Measurements from ENCODE around the gene KCND1. TPM values are rescaled to one million over a fixed set of nuclear protein-coding genes. Genes with fewer than 3 reads are reported as not detected.
A peak's percentile ranks its signal among the peaks of the same experiment; 100 is the strongest.

Gene KCND1
- total and polyA plus RNA-seq, 10 of the 15 experiments (the other 5 are each of a cell fraction or from before 2014, with no cell fraction given): 0.02 to 1.0 (median 0.39) TPM

DNA sequence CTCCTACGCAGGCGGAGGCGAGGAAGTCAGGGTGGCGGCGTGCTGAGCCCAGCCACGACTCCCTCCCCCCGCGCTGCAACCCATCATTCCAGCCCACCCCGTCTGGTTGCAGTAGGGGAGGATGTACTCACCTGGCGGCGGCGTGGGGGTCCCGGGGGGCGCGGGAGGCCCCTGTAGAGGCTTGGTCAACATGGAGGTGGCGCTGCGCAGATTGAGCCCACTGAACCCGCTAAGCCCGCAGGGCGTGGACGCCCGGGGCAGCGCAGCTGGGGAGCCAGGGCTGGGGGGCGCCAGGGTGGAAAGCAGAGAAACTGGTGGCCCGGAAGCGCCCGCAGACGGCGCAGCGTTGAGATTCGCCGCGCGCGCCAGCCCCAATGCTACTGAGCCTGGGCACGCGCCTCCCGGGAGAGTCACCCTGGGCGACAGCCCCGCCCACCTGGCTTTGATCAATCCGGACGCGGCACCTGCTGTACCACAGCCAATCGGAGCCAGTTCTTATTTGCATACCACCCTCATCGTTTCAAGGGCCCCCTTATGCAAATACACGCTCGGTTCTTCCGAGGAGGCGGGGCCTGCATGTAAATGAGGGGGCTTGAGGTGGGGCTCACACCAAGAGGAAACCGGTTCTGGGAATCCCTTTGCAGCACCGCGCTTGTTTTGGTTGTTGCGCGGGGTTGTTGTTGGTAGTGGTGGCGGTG, 52.9 kb downstream of the KCND1 start, which contains the start of gene PIM2 (continued):
- peak; percentile 97 for TF ChIP-seq POLR2AphosphoS2 (IDR thresholded peaks at IDR 0.05; ENCODE audit: low read depth, low read length)
- TF ChIP-seq SMAD5 (IDR thresholded peaks at IDR 0.05; ENCODE audit: low read depth): peak; percentile 78
- no peak for TF ChIP-seq HDAC2 (IDR thresholded peaks at IDR 0.05)
- no peak for TF ChIP-seq NFXL1 (IDR thresholded peaks at IDR 0.05; ENCODE audit: borderline replicate concordance)
- TF ChIP-seq BRCA1 (IDR thresholded peaks at IDR 0.05; ENCODE audit: low read depth, low read length): no peak
- no peak for TF ChIP-seq JUND (IDR thresholded peaks at IDR 0.05; ENCODE audit: low read depth, low read length)
- TF ChIP-seq EED (IDR thresholded peaks at IDR 0.05; ENCODE audit: low read depth): no peak
- TF ChIP-seq ZSCAN29 (IDR thresholded peaks at IDR 0.05): no peak
- TF ChIP-seq KAT2A (conservative IDR thresholded peaks at IDR 0.05; ENCODE audit: control insufficient read depth, low read depth, low read length): no peak
- TF ChIP-seq ETV6 (conservative IDR thresholded peaks at IDR 0.05 in 1 of 2, IDR thresholded peaks at IDR 0.05 in 1 of 2; ENCODE audit: borderline replicate concordance in 1 of 2, low read depth in 1 of 2): no peak
- TF ChIP-seq SMAD1 (IDR thresholded peaks at IDR 0.05; ENCODE audit: low read depth, partially characterized antibody): peak; percentile 64
- peak; percentile 77; the same call in 1 of the 2 replicates for TF ChIP-seq BACH1 (IDR thresholded peaks at IDR 0.05; ENCODE audit: borderline replicate concordance)
- peak; percentile 31; the same call in 1 of the 2 replicates for TF ChIP-seq CREM (IDR thresholded peaks at IDR 0.05; ENCODE audit: low read depth)
- peak; percentile 88 for TF ChIP-seq MXI1 (IDR thresholded peaks at IDR 0.05; ENCODE audit: low read depth, low read length)
- no peak for TF ChIP-seq E4F1 (IDR thresholded peaks at IDR 0.05; ENCODE audit: borderline replicate concordance, partially characterized antibody)
- no peak for TF ChIP-seq IKZF1 (conservative IDR thresholded peaks at IDR 0.05)
- TF ChIP-seq ZBED1 (IDR thresholded peaks at IDR 0.05; ENCODE audit: borderline replicate concordance): no peak; the same call in 1 of the 2 replicates
- TF ChIP-seq YY1 (IDR thresholded peaks at IDR 0.05; ENCODE audit: low read depth, low read length): 0 out of 2 replicates have a peak, but pooled peaks have one; percentile 40
- peak; percentile 47; the same call in 1 of the 2 replicates for TF ChIP-seq RFX5 (IDR thresholded peaks at IDR 0.05; ENCODE audit: low read depth, low read length)
- no peak for TF ChIP-seq ZNF622 (IDR thresholded peaks at IDR 0.05)
- TF ChIP-seq TARDBP (IDR thresholded peaks at IDR 0.05; ENCODE audit: borderline replicate concordance): peak; percentile 84; the same call in 1 of the 2 replicates
- TF ChIP-seq ZNF384 (IDR thresholded peaks at IDR 0.05; ENCODE audit: borderline replicate concordance, low read depth, low read length): no peak
- no peak for TF ChIP-seq MEF2B (IDR thresholded peaks at IDR 0.05; ENCODE audit: partially characterized antibody, poor library complexity, severe bottlenecking)
- TF ChIP-seq YBX1 (IDR thresholded peaks at IDR 0.05): no peak
- TF ChIP-seq SKIL (IDR thresholded peaks at IDR 0.05; ENCODE audit: low read depth, poor library complexity, severe bottlenecking): no peak
- 0 out of 2 replicates have a peak, but pooled peaks have one; percentile 27 for TF ChIP-seq FOXM1 (IDR thresholded peaks at IDR 0.05; ENCODE audit: low read depth, low read length)
- TF ChIP-seq POLR2A (IDR thresholded peaks at IDR 0.05; ENCODE audit: low read depth, low read length): peak; percentile 95

Data from GM12878 (cell line).